ENCODE data around the gene TESK1.
A peak's percentile ranks its signal among the peaks of the same experiment; 100 is the strongest.
"Not testable (repeated sequence)": the region's sequence is repeated elsewhere in the genome, so short reads cannot be mapped to it uniquely, and the experiment has no call there.

The TESK1 gene

GRCh38 chr9:35579659-35580227 lies 25.3 kb upstream of the TESK1 start:
- DNase-seq, result not testable (repeated sequence)

- DNase-seq, result not testable (repeated sequence)
Measured at GRCh38 chr9:35583521-35583920, 21.5 kb upstream of the TESK1 start.

- DNase-seq, result not testable (repeated sequence)
Measured at GRCh38 chr9:35584681-35585080, 20.4 kb upstream of the TESK1 start.

GRCh38 chr9:35588506-35588905 lies 16.6 kb upstream of the TESK1 start:
- not testable (repeated sequence) for DNase-seq

- no peak for DNase-seq
Measured at GRCh38 chr9:35593581-35593980, 11.5 kb upstream of the TESK1 start.

GRCh38 chr9:35594471-35594870 lies 10.6 kb upstream of the TESK1 start:
- DNase-seq, result no peak

- DNase-seq, result not testable (repeated sequence)
Measured at GRCh38 chr9:35596907-35597306, 8.2 kb upstream of the TESK1 start.

- no peak for DNase-seq
Measured at GRCh38 chr9:35598866-35599590, 6.0 kb upstream of the TESK1 start.

GRCh38 chr9:35599763-35600604 lies 5.1 kb upstream of the TESK1 start:
- peak; percentile 13 to 45 for DNase-seq

GRCh38 chr9:35603506-35603985 lies 1.5 kb upstream of the TESK1 start:
- no peak for DNase-seq

GRCh38 chr9:35603986-35604577 lies 980 bp upstream of the TESK1 start:
- peak; percentile 98 to 99 for DNase-seq

- peak in 1 of 2 experiments; percentile 10 for DNase-seq
Measured at GRCh38 chr9:35605351-35606137, 482 bp downstream of the TESK1 start.

GRCh38 chr9:35606138-35606504 lies 1.1 kb downstream of the TESK1 start:
- DNase-seq, result no peak

GRCh38 chr9:35606726-35607125 lies 1.7 kb downstream of the TESK1 start:
- DNase-seq, result no peak

- DNase-seq, result no peak
Measured at GRCh38 chr9:35608221-35608620, 3.2 kb downstream of the TESK1 start.

GRCh38 chr9:35609001-35609819 lies 4.1 kb downstream of the TESK1 start:
- DNase-seq, result no peak

- no peak for DNase-seq
Measured at GRCh38 chr9:35609820-35610163, 4.7 kb downstream of the TESK1 start.

GRCh38 chr9:35611230-35611797 lies 6.3 kb downstream of the TESK1 start:
- peak; percentile 55 to 57 for DNase-seq

GRCh38 chr9:35612066-35612465 lies 7.0 kb downstream of the TESK1 start:
- not testable (repeated sequence) for DNase-seq

GRCh38 chr9:35612843-35613242 lies 7.8 kb downstream of the TESK1 start:
- no peak for DNase-seq

- DNase-seq, result no peak
Measured at GRCh38 chr9:35615981-35616680, 11.1 kb downstream of the TESK1 start.
